ENCODE data around the gene AKAP13. TPM values are rescaled to one million over a fixed set of nuclear protein-coding genes. Genes with fewer than 3 reads are reported as not detected.

Gene AKAP13
- total and polyA plus RNA-seq, 3 donors from 2014 or later = 79.5 to 207 (median 187) TPM

- Histone ChIP-seq H3K27ac (no peak overlapping the region), H3K27me3 (no peaks in the 10 kb centered on the region), H3K9me3 (no peaks in the 10 kb centered on the region), H3K4me1 (no peaks in the 10 kb centered on the region), H3K4me3 (no peak overlapping the region), H3K36me3 (ENCODE audit: low read depth, missing control alignments) (no peaks in the 10 kb centered on the region)
- 62 to 63% methylated on average over 3 of the region's 3 CpGs for WGBS, 2 donors
- DNase-seq = no peak
- intact Hi-C loops (cut with DNase I; ENCODE audit: low total_unique reads) = no loop called here
- no peak for TF ChIP-seq POLR2A (IDR thresholded peaks at IDR 0.05)
- TF ChIP-seq, protein P1, sequence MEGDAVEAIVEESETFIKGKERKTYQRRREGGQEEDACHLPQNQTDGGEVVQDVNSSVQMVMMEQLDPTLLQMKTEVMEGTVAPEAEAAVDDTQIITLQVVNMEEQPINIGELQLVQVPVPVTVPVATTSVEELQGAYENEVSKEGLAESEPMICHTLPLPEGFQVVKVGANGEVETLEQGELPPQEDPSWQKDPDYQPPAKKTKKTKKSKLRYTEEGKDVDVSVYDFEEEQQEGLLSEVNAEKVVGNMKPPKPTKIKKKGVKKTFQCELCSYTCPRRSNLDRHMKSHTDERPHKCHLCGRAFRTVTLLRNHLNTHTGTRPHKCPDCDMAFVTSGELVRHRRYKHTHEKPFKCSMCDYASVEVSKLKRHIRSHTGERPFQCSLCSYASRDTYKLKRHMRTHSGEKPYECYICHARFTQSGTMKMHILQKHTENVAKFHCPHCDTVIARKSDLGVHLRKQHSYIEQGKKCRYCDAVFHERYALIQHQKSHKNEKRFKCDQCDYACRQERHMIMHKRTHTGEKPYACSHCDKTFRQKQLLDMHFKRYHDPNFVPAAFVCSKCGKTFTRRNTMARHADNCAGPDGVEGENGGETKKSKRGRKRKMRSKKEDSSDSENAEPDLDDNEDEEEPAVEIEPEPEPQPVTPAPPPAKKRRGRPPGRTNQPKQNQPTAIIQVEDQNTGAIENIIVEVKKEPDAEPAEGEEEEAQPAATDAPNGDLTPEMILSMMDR (IDR thresholded peaks at IDR 0.05) = no peak
Measured at GRCh38 chr15:85520650-85521049, 140.2 kb downstream of the AKAP13 start.

DNA sequence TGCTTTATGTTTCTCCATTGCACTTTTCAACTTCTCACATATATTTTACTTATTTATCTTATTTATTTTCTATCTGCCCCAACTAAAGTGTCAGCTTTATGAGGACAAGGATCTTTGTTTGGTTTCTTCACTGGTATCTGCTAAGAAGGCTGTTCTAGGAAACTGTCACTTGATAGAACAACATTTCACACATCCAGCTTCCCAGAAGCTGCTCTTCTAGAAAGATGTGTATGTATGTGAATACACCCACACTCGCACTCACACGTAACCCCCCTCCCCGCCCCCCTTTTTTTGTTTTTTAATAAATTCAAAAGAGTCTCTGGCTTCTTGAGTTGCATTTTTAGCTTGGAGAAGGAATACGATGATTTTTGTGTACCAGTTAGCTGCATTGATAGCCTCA is 143.1 kb downstream of the AKAP13 start:
- Histone ChIP-seq H3K4me1 (peaks cover 6% of the 10 kb centered on the region), H3K9me3 (no peaks in the 10 kb centered on the region), H3K27me3 (no peaks in the 10 kb centered on the region), H3K36me3 (ENCODE audit: low read depth, missing control alignments) (no peaks in the 10 kb centered on the region), H3K27ac (no peak overlapping the region), H3K4me3 (no peak overlapping the region)
- TF ChIP-seq, protein P1 (IDR thresholded peaks at IDR 0.05) = no peak
- DNase-seq = no peak
- intact Hi-C loops (cut with DNase I; ENCODE audit: low total_unique reads) = no loop called here
- 81 to 91% methylated on average over 4 of the region's 4 CpGs for WGBS, 2 donors

DNA sequence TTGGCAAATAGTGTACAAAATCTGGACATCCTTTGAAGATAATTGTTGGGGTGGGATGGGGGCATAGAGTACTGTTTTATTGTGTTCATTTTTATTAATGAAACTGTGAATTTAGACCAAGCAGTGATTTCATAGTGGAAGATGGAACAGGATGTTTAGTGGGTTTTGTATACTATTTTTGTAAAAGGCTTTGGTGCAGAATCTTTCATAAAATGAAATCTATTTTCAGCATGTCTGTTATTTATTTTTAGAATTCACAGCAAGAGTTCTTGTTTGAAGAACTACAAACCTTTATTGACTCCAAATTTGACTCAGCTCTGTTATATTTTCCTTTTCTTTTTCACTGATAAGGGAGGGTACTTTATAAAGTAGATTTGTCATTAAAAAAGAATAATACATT is 145.4 kb downstream of the AKAP13 start:
- TF ChIP-seq, protein P1 (IDR thresholded peaks at IDR 0.05) = no peak
- TF ChIP-seq POLR2A (IDR thresholded peaks at IDR 0.05) = no peak
- intact Hi-C loops (cut with DNase I; ENCODE audit: low total_unique reads) = no loop called here
- Histone ChIP-seq H3K9me3 (no peaks in the 10 kb centered on the region), H3K27me3 (no peaks in the 10 kb centered on the region), H3K27ac (no peak overlapping the region), H3K4me3 (no peak overlapping the region), H3K4me1 (peaks cover 6% of the 10 kb centered on the region), H3K36me3 (ENCODE audit: low read depth, missing control alignments) (no peaks in the 10 kb centered on the region)
- no peak for DNase-seq

GRCh38 chr15:85527895-85528294 is 147.5 kb downstream of the AKAP13 start:
- no peak for DNase-seq

DNA sequence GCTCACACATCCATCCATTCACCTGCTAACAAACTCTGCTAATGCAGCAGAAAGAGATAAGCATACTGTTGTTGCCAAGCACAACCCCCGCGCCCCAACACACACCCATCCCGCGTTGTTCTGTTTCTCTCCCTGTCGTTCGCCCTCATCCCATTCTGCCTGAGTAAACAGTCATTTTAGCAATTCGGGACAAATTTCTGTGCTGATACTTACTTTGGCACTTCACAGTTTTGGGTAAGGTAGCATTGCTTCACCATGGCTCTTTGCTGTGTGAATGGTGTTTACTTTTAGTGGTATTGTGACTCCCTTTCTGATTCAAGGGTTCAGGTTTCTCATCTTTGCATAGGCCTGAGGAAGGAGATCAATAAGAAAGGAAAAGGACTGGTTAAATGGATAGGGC is 149.7 kb downstream of the AKAP13 start:
- intact Hi-C loops (cut with DNase I; ENCODE audit: low total_unique reads) = no loop called here
- no peak for DNase-seq
- TF ChIP-seq POLR2A (IDR thresholded peaks at IDR 0.05) = no peak
- TF ChIP-seq, protein P1 (IDR thresholded peaks at IDR 0.05) = no peak
- Histone ChIP-seq H3K4me3 (no peak overlapping the region), H3K27me3 (no peaks in the 10 kb centered on the region), H3K4me1 (peaks cover 6% of the 10 kb centered on the region), H3K9me3 (no peaks in the 10 kb centered on the region), H3K27ac (no peak overlapping the region), H3K36me3 (ENCODE audit: low read depth, missing control alignments) (no peaks in the 10 kb centered on the region)
- 67 to 95% methylated on average over 5 to 7 of the region's 7 CpGs for WGBS, 2 donors

More at GRCh38 chr15:85527895-85528294, 147.5 kb downstream of the AKAP13 start:
- H3K27me3 ChIP-seq = no peaks in the 10 kb centered on the region
- 32 to 54% methylated on average over 3 of the region's 3 CpGs for WGBS, 2 donors
- no peaks in the 10 kb centered on the region for H3K36me3 ChIP-seq (ENCODE audit: low read depth, missing control alignments)
- H3K9me3 ChIP-seq = no peaks in the 10 kb centered on the region
- no peak overlapping the region for H3K27ac ChIP-seq
- intact Hi-C loops (cut with DNase I; ENCODE audit: low total_unique reads) = no loop called here
- H3K4me3 ChIP-seq = no peak overlapping the region
- no peak for TF ChIP-seq POLR2A (IDR thresholded peaks at IDR 0.05)
- TF ChIP-seq, protein P1 (IDR thresholded peaks at IDR 0.05) = no peak
- H3K4me1 ChIP-seq = peaks cover 6% of the 10 kb centered on the region

Data from testis (tissue), 3 donors.